HG03039 (cell line): ENCODE measurements around the gene MYCBPAP.

ENCODE experiments used
- ATAC-seq: cut with Tn5 transposase; IDR thresholded peaks from one replicate; pipeline ENCODE4 v1.9.1; 2021; ENCODE audit warnings: mild to moderate bottlenecking, moderate library complexity; ENCODE audit not compliant: unreplicated experiment

Gene MYCBPAP, protein sequence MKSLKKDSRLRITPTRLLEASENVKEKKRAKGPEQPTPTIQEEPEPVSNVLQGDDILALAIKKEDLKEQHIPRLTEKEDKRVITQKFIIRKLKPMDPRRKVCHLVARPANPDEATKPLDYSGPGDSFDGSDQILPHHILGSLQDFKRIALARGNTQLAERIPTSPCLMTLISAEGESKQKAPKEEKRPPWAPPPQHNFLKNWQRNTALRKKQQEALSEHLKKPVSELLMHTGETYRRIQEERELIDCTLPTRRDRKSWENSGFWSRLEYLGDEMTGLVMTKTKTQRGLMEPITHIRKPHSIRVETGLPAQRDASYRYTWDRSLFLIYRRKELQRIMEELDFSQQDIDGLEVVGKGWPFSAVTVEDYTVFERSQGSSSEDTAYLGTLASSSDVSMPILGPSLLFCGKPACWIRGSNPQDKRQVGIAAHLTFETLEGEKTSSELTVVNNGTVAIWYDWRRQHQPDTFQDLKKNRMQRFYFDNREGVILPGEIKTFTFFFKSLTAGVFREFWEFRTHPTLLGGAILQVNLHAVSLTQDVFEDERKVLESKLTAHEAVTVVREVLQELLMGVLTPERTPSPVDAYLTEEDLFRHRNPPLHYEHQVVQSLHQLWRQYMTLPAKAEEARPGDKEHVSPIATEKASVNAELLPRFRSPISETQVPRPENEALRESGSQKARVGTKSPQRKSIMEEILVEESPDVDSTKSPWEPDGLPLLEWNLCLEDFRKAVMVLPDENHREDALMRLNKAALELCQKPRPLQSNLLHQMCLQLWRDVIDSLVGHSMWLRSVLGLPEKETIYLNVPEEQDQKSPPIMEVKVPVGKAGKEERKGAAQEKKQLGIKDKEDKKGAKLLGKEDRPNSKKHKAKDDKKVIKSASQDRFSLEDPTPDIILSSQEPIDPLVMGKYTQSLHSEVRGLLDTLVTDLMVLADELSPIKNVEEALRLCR

GRCh38 chr17:50507871-50508572, at the start of gene MYCBPAP:
TSS of gene MYCBPAP (plus strand) at chr17:50508439. CDS start at chr17:50508675, 236 bp downstream.
- ATAC-seq: no peak

- ATAC-seq: no peak
Measured at GRCh38 chr17:50458701-50459676, 49.2 kb upstream of the MYCBPAP start.

DNA sequence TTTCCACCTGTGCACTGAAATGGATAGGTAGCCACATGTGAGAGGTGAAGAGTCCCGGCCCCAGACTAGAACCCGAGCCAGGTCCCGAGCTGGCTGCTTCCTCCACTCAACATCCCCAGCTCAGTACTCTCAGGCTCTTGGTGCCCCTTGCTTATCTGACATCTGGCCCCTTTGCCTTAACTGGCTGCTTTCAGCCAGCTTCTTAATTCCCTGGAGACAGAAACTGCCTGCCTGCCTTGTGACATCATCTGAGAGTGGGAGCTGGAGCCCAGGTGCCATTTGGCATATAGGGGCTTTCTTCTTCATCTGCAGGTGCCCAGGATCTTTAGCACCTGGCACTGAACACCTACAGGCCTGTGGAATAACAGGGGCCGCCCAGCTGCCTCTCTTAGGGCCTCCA, 48.5 kb upstream of the MYCBPAP start:
- ATAC-seq: no peak

DNA sequence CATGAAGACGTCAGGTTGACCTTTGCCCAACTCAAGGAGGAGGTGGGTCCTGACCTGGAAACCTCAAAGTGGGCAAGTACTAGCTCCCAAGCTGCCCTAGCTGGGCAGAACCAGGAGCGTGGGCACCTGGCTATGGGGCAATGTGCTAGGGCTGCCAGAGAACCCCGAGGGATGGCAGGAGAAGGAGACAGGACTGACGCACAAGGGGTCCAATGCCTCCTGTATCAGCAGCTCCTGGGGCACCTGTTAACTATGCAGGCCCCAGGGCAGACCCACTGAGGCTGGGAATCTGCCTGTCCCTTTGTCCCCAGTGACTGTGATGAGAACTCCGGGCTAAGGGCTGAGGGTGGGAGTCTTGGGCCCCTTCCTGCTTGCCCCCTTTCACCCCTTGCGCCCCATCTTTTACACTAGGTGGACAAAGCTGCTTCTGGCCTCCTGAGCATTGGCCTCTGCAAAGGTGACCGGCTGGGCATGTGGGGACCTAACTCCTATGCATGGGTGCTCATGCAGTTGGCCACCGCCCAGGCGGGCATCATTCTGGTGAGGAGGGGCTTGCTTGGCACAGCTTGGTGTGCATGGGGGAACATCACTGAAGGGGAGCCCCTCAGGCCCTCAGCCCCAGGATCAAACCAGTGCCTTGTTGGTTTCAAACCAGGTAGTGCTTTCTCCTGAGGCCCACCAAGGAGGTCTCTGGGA, 47.3 kb upstream of the MYCBPAP start:
- ATAC-seq: no peak

DNA sequence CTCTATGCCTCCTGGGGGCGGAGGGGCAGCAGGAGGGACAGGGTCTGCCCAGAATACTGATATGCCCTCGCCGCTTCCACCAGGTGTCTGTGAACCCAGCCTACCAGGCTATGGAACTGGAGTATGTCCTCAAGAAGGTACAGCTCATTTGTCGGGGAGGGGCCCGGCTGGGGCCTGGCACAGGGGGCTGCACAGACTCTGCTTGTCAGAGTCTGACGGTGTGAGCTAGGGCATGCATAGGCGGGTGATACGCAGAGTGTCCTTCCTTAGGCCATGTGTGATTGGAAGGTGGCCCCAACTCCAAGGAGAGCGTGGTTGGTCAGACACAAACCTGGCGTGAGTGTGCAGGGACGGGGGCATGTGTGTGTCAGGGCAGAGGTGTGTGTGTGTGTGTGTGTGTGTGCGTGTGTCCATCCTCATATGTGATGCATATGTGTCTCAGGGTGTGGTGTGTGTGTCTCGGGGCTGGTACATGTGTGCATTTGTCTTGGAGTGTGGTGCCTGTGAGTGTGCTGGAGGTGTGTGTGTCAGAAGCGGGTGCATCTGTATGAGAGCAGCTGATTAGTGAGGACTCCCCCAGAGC, 46.6 kb upstream of the MYCBPAP start:
- no peak for ATAC-seq

DNA sequence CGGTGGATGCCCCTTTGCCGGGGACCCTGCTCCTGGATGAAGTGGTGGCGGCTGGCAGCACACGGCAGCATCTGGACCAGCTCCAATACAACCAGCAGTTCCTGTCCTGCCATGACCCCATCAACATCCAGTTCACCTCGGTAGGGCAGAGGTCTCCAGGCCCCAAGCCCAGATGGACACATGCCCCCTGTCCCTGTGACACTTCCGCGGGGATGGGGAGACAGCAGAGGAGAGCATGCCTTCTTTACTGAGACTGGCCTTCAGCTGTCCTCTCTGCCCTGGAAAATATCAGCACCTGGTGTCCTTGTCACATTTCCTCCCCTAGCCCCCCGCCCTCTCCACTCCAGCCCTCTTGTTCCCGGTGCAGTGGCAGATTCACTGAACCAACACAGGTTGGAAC, 45.8 kb upstream of the MYCBPAP start:
- no peak for ATAC-seq

- ATAC-seq: no peak
Measured at GRCh38 chr17:50464121-50464520, 44.1 kb upstream of the MYCBPAP start.

DNA sequence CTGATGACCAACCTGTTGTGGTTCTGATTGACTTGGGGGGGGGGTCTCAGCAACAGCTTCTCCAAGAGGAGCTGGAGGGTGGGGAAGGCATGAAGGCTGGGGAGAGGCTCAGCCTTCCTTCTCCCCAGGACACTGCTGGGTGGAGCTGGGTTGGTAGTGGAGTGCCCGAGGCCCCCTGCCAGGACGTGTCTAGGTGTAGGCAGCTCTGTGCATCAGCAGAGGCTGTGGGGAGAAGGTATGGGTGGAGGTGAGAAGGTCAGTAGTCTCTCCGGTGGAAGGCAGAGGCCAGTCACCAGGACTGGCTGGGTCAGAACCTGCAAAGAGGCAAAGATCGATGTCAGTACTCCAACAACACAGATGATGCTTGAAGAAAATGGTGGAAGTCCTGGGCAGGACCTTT, 43.5 kb upstream of the MYCBPAP start:
- no peak for ATAC-seq

GRCh38 chr17:50465171-50465570, 43.1 kb upstream of the MYCBPAP start:
- ATAC-seq: no peak

- ATAC-seq: no peak
Measured at GRCh38 chr17:50465635-50466034, 42.6 kb upstream of the MYCBPAP start.

DNA sequence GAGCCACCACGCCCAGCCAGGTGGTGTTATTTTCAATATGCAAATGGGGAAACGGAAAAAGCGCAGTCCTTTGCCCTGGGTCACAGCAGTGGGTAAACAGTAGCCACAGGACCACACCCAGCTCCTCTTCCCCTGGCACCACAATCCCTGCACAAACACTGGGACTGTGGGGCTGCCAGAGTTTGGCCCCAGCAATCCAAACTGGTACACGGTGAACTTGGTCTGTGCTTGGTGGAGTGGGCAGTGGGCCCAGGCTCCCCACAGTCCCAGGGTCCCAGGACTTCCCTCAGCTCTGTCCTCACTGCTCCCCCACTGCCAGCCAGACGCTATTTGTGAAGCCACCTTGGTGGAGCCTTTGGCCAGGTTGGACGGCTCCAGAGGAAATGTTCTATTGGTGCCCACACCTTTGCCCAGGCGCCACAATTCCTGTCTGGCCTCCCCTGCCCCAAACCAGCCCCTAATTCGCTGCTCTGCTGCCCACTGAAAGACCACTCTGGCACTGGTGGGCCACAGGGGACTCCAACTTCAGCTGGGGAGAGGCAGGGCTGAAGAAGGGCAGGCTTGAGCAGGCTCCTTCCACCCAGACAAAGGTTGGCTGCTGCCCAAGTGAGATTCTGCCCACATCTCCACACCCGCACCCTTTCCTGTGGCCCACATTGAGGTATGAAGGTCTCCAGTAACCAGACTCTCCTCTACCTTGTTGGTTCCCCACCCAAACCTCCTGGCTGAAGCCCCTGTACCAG, 41.7 kb upstream of the MYCBPAP start:
- ATAC-seq: no peak

GRCh38 chr17:50467114-50467854, 41.0 kb upstream of the MYCBPAP start:
- ATAC-seq: no peak

- ATAC-seq: no peak
Measured at GRCh38 chr17:50467855-50468303, 40.4 kb upstream of the MYCBPAP start.

DNA sequence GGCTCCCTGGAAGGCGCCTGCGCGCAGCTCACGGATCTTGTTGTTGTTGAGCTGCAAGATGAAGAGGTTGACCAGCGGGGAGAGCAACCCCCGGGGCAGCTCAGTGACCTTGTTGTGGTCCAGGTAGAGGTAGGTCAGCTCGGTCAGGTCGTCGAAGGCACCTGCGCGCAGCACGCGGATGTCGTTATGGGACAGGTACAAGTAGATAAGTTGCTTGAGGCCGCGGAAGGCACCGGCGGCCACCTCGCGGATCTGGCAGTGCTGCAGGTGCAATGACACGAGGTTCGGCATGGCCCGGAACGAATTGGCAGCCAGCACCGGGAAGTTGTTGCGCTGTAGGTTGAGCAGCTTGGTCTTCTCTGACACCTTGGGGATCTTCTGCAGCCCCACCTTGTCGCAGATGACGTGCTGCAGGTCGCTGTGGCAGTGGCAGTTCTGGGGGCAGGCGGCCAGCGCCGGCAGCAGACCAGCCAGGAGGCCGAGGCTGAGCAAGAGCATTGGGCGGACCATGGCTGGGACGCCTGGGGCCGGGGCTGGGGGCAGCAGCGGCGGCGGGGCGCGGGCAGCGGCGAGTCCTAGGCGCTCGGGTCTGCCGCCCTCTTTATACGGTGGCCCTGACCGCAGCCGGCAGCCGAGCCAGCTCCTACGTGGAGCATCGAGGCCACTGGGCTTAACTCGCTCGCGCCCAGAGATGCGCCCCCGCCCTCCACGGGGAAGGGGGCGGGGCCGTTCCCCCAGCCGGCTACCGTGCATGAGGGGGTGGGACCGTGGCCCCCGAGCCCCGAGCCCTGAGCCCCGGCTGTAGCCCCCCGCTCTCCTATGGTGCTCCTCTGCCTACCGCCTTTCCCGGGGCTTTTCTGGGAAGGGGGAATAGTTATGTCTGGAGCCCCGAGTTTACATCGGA, 39.7 kb upstream of the MYCBPAP start, which contains the start of gene CHAD:
Gene CHAD, minus strand, starts transcription at position 577 of the 904 bp plus-strand sequence. Its CDS starts 67 bp downstream, at position 510.
- ATAC-seq: no peak

DNA sequence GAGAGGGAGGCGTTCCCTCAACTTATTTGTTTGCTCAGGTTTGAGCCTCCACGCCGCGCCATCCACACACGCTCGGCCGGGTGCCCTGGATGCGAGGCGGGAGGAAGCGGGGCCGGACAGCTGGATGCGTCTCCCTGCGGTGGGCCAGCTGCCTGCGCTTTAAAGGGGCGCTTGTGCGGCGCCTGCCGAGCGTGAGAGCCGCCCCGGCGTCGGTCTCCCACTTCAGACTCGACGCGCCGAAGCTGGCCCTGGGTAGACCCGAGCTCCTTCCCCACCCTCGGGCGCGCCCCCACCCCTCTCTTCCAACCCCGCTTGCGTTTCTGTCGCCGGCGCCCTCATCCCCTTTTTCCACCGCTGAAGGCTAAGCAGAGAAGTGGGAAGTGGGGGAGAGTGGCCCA, 39.0 kb upstream of the MYCBPAP start:
- ATAC-seq: no peak

GRCh38 chr17:50469671-50470305, 38.5 kb upstream of the MYCBPAP start:
- no peak for ATAC-seq
